ENCODE measurements around the gene RRBP1. TPM values are rescaled to one million over a fixed set of nuclear protein-coding genes. Genes with fewer than 3 reads are reported as not detected.

The RRBP1 gene
- total RNA-seq, 1 donor from 2014 or later = 83.0 TPM

- intact Hi-C loops (cut with micrococcal nuclease) = loop anchor here (2.0 to 5.0 kb wide), 6 partner anchors 73 to 1109 kb away; partner anchors contain the start of genes KAT14, PET117 and SMIM26
Measured at GRCh38 chr20:17683218-17684076, 1.4 kb upstream of the RRBP1 start.

GRCh38 chr20:17682889-17683198 lies 802 bp upstream of the RRBP1 start:
- intact Hi-C loops (cut with micrococcal nuclease) = loop anchor here (1.0 to 5.0 kb wide), 15 partner anchors 72 to 1109 kb away; partner anchors contain the start of genes BFSP1, DSTN, KAT14 and MGME1

DNA sequence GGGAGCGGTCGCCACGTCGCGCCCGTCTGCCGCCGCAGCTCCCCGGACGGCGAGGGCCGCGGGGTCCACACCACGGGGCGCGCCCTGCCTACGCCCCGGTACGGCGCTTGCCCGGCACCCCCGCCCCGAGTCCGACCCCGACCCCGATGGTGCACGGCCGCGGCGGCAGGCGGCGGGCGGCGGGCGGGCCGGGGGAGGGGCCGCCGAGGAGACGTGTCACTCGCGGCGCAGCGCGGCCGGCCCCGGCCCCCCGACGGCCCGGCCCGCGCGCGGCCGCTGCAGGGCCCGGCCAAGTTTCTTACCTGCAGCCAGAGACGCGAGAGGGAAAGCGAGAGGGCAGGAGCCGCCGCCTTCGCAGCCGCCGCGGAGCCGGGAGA lies 328 bp downstream of the RRBP1 start:
- intact Hi-C loops (cut with micrococcal nuclease) = loop anchor here (1.0 to 5.0 kb wide), 15 partner anchors 71 to 1111 kb away; partner anchors contain the start of genes BFSP1, DSTN, KAT14 and MGME1

- intact Hi-C loops (cut with micrococcal nuclease) = loop anchor here (5.0 kb wide), 3 partner anchors 456 to 1111 kb away; partner anchors contain the start of genes KAT14, PET117 and SMIM26
Measured at GRCh38 chr20:17680836-17681725, 961 bp downstream of the RRBP1 start.

GRCh38 chr20:17679941-17680835 lies 1.9 kb downstream of the RRBP1 start:
- intact Hi-C loops (cut with micrococcal nuclease) = loop anchor here (5.0 kb wide), 3 partner anchors 457 to 1112 kb away; partner anchors contain the start of genes KAT14, PET117 and SMIM26

GRCh38 chr20:17678886-17679285 lies 3.2 kb downstream of the RRBP1 start:
- intact Hi-C loops (cut with micrococcal nuclease) = no loop called here

- intact Hi-C loops (cut with micrococcal nuclease) = no loop called here
Measured at GRCh38 chr20:17678295-17678694, 3.7 kb downstream of the RRBP1 start.

GRCh38 chr20:17676942-17677341 lies 5.1 kb downstream of the RRBP1 start:
- intact Hi-C loops (cut with micrococcal nuclease) = no loop called here

GRCh38 chr20:17676378-17676759 lies 5.7 kb downstream of the RRBP1 start:
- intact Hi-C loops (cut with micrococcal nuclease) = no loop called here

DNA sequence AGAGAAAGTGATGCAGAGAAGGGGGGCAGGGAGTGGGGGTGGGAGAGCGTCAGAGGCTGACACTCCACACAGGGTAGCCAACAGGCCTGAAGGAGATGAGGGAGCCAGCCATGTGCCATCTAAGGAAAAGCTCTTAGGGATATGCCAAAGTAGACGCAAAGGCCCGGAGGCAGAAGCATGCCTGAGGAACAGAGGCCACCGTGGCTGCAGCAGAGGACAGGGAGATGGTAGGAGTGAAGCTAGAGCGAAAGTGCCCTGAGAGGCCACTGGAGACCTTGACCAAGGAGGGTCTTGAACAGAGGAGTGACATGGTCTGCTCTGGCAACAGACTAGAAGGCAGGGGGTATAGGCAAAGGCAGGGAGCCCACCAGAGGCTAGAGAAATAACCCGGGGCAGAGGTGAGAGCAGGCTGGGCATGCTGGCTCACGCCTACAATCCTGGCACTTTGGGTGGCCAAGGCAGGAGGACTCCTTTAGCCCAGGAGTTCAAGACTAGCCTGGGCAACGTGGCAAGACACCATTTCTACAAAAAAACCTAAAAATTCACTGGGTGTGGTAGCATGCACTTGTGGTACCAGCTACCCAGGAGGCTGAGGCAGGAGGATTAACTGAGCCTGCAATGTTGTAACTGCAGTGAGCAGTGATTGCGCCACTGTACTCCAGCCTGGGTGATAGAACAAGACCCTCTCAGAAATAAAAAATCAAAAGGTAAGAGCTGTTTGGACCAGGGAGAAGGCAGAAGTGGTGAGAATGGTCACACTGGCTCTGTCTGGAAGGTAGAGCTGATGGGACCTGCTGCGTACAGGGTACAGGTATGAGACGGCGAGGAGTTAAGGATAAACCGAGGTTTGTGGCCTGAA lies 6.3 kb downstream of the RRBP1 start:
- intact Hi-C loops (cut with micrococcal nuclease) = no loop called here

GRCh38 chr20:17674722-17675518 lies 7.1 kb downstream of the RRBP1 start:
- intact Hi-C loops (cut with micrococcal nuclease) = no loop called here

DNA sequence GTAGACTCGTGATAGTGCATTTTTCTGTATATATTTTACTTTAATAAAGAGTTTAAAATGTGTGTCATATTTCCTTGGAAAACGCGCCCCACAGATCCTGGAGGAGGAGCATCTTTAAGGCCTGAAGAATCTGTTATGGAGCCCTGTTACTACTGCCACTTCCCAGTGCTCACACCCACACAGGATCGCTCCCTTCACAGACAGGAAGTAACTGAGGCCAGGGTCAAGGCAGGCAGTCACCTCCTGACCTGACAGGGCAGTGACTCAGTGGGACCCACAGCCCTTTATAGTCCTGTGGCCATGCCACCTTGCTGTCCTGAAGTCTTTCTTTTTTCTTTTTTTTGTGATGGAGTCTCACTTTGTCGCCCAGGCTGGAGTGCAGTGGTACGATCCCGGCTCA lies 9.0 kb downstream of the RRBP1 start:
- intact Hi-C loops (cut with micrococcal nuclease) = no loop called here

- intact Hi-C loops (cut with micrococcal nuclease) = no loop called here
Measured at GRCh38 chr20:17671565-17671964, 10.5 kb downstream of the RRBP1 start.

DNA sequence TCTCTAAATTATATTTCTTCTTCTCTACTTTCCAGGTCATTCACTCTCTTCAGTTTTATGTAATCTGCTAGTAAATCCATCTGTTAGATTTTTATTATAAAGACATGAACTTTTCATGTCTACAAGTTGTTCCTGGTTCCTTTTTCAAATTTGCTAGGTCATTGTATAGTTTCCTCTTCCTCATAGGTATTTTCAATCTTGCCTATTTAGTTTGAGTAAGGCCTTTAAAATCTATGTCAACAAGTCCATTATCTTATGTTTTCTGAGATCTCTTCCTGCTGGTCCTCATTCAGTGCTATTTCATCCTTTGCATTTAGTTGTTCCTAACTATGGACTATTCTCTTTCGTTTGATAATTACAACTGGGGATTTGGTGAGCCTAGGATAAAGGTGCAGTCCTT lies 11.0 kb downstream of the RRBP1 start:
- intact Hi-C loops (cut with micrococcal nuclease) = no loop called here

DNA sequence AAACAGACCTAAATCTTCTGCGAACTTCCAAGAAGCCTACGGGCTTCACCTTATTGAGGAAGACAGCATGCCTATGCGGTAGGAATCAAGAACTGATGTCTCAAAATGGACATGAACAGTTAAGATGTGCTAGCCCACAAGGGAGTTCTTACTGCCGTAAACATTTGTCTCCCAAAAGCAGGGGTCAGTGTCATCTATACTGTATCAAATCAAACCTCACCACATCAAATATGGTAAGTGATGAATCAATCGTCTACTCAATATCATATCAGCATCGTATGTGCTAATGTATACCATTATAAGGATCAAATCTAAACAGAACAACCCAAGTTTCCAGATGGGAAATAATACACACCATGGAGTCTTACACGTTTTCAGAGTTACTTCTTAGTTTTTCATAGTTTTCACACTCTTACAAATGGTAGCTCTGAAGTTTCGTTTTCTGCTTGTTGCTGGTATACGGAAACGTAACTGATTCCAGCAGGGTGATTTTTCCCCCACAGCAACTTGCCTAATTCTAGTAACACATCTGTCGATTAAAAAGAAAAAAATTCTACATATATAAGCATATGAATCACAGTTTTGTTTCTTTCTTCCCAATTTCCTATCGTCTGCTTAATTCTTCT lies 12.6 kb downstream of the RRBP1 start:
- intact Hi-C loops (cut with micrococcal nuclease) = loop anchor here (10.0 kb wide), 1 partner anchor 1345 kb away; no protein-coding TSS in a partner anchor

GRCh38 chr20:17668432-17668831 lies 13.6 kb downstream of the RRBP1 start:
- intact Hi-C loops (cut with micrococcal nuclease) = loop anchor here (10.0 kb wide), 1 partner anchor 1346 kb away; no protein-coding TSS in a partner anchor

- intact Hi-C loops (cut with micrococcal nuclease) = loop anchor here (10.0 kb wide), 1 partner anchor 1347 kb away; no protein-coding TSS in a partner anchor
Measured at GRCh38 chr20:17667445-17667844, 14.6 kb downstream of the RRBP1 start.

GRCh38 chr20:17666481-17666880 lies 15.6 kb downstream of the RRBP1 start:
- intact Hi-C loops (cut with micrococcal nuclease) = loop anchor here (10.0 kb wide), 1 partner anchor 1348 kb away; no protein-coding TSS in a partner anchor

All from T-helper 2 cell treated with Interferon-gamma antibody and Interleukin-4, amounts not matched to agents 100 ng/mL and 5 ng/mL, for 36 hours (primary cell).